C4-2B (cell line): ENCODE data around the gene CHCHD10.

Experiments
- CTCF ChIP-seq: fragments of 450-650 bp; conservative IDR thresholded peaks from 2 replicates; pipeline ENCODE4 v1.5.1; 2017; ENCODE audit warnings: mild to moderate bottlenecking
- ZFX ChIP-seq: fragments of 450-650 bp; IDR thresholded peaks from 2 replicates; pipeline ENCODE4 v1.6.1; 2017

- TF ChIP-seq CTCF (no peak), ZFX (no peak)
Observed at GRCh38 chr22:23778577-23778900, 10.8 kb upstream of the CHCHD10 start.
